CD4-positive, alpha-beta T cell treated with Interleukin-15 for 1 hour (primary cell): ENCODE results near the gene SYNE3.

ENCODE experiments used
- DNase-seq: peaks from one replicate; pipeline ENCODE4 v3.0.0-alpha.2; 2020

The SYNE3 gene, protein sequence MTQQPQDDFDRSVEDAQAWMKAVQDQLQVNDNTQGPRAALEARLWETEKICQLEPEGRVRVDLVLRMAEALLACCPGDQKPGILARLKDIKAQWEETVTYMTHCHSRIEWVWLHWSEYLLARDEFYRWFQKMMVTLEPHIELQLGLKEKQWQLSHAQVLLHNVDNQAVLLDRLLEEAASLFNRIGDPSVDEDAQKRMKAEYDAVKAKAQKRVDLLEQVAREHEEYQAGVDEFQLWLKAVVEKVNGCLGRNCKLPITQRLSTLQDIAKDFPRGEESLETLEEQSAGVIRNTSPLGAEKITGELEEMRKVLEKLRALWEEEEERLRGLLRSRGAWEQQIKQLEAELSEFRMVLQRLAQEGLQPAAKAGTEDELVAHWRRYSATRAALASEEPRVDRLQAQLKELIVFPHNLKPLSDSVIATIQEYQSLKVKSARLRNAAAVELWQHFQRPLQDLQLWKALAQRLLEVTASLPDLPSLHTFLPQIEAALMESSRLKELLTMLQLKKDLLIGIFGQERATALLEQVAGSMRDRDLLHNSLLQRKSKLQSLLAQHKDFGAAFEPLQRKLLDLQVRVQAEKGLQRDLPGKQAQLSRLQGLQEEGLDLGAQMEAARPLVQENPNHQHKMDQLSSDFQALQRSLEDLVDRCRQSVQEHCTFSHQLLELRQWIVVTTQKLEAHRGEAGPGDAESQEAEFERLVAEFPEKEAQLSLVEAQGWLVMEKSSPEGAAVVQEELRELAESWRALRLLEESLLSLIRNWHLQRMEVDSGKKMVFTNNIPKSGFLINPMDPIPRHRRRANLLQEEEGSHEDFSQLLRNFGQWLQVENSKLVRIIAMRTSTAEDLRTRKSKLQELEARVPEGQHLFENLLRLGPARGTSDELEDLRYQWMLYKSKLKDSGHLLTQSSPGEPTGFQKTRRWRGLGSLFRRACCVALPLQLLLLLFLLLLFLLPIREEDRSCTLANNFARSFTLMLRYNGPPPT

GRCh38 chr14:95516554-95517181 is at the start of gene SYNE3:
SYNE3 (minus strand) TSS chr14:95516650; CDS start chr14:95475821, 40,829 bp downstream.
- peak; percentile 49 for DNase-seq

DNA sequence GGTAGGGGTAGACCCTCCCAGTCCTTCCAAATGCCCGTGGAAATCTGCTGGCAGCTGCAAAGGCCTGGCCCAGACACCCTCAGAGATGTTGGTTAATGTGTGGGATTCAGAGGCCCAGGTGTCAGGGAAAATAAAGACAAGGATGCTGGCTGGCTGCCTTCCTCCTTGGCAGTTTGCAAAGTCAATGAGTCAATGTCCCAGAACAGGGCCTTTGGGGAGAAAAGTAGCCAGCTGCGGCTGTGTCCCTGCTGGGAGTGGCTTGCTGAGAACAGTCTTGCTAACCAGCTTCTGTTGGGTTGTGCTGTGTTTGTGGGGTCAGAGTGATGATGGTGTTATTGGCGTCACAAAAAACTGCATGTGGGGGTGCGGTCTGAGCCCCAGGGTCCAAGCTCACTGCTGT is 47.6 kb upstream of the SYNE3 start:
- DNase-seq = no peak

GRCh38 chr14:95562892-95563685 is 46.6 kb upstream of the SYNE3 start:
- DNase-seq = no peak

DNA sequence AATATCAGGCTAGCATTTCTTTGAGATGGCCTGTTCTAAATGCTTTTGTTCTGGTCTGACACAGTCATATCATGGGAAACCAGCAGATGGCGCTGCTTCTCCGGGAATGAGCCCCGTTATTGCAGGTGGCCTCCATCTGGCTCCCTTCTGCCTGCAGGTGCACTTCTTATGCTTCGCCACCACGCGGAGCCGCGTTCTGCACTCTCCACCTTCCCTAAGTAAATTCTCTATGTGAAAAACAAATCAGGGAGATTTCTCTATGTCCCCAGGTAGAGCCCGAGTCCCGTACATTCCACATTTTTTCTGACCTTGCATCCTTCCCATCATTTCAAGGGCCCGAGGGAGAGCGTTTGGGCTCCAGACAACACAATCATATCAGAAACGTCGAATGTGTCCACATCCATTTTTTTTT is 44.6 kb upstream of the SYNE3 start:
- peak; percentile 81 for DNase-seq

DNA sequence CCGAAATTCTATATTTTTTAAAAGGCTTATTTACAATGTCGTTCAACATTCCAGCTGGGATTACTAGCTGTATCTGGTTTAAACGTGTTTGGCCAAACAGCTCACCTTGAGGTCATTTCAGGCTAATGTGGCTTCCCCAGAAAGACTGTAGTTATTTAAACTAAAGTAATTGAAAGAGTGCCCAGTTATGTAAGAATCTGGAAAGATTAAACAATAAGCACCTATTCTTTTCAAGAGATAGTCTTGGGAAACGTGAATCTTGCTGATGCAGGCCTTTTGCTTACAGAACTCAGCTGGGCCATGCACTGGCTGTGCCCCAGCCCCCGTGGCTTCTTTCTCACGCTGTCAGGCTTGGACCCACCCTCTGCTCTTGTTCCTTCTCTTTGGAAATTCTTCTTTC is 42.8 kb upstream of the SYNE3 start:
- no peak for DNase-seq

GRCh38 chr14:95557832-95558231 is 41.4 kb upstream of the SYNE3 start:
- DNase-seq = no peak

- DNase-seq = no peak
Observed at GRCh38 chr14:95557291-95557690, 40.8 kb upstream of the SYNE3 start.

- DNase-seq = no peak
Observed at GRCh38 chr14:95555053-95555452, 38.6 kb upstream of the SYNE3 start.

- DNase-seq = no peak
Observed at GRCh38 chr14:95553141-95553540, 36.7 kb upstream of the SYNE3 start.

GRCh38 chr14:95551435-95551834 is 35.0 kb upstream of the SYNE3 start:
- DNase-seq = no peak

GRCh38 chr14:95549656-95550585 is 33.5 kb upstream of the SYNE3 start:
- no peak for DNase-seq

DNA sequence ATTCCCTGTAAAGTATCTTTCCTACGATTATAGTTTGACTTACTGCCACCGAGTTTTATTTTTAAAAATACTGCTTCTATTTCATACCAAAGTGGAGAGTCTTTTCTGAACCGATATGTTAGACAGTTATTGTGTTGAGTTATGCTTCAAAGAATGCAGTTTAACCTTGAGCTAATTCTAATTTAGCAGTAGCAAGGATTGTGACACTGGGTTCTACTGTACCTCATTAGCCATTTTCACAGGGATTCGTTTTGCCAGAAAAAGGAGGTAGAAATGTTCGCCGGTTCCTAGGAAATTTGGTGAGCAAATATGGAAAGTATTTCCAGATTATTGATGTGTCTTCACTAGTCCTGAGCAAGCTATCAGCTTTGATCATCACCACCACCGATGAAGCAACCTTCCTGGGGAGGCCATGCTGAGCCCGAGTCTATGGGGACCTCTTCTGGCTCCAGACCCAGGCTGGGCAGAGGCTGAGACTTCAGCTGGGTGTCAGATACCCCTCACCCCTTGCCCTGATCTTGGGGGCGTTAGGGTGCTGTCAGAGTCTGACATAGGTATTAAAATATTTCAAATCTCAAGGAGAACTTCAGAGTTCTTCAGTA is 32.0 kb upstream of the SYNE3 start:
- DNase-seq = no peak

GRCh38 chr14:95547626-95548327 is 31.3 kb upstream of the SYNE3 start:
- no peak for DNase-seq

- no peak for DNase-seq
Observed at GRCh38 chr14:95547272-95547625, 30.8 kb upstream of the SYNE3 start.

GRCh38 chr14:95545515-95546168 is 29.2 kb upstream of the SYNE3 start:
- no peak for DNase-seq

- DNase-seq = no peak
Observed at GRCh38 chr14:95544588-95544987, 28.1 kb upstream of the SYNE3 start.

GRCh38 chr14:95543021-95543420 is 26.6 kb upstream of the SYNE3 start:
- DNase-seq = no peak

- DNase-seq = no peak
Observed at GRCh38 chr14:95541932-95542930, 25.8 kb upstream of the SYNE3 start.
